ENCODE data around the gene TRIM5. TPM values are rescaled to one million over a fixed set of nuclear protein-coding genes. Genes with fewer than 3 reads are reported as not detected.

The TRIM5 gene
- total RNA-seq, 2 experiments from 2014 or later: 5.9 to 8.0 TPM

DNA sequence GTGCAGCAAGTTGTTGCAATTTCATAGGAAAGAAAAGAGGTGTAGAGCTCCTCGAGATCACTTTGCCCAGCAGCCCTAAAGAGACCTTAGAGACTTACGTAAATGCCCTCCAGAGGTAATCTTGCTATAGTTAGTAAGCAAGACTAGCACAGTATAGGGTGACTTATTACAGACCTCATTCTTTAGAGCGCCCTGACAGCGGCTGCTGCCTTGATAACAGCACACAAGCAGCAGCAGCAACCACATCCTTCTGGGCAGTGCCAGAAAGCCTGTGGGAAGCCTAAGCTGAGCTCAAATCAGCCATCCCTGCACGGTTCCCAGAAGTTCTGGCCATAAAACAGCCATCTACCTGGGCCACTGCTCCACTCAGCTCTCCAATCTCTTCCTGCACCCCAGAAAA lies 28.8 kb upstream of the TRIM5 start:
- ChIA-PET CTCF (interaction anchor here (1.3 to 2.1 kb wide), 2 partner anchors 29 to 36 kb away, joined by 3 to 9 read pairs; partner anchors contain the start of gene TRIM5), POLR2A (interaction anchor here (1.2 to 4.2 kb wide), 2 partner anchors 24 to 29 kb away, joined by 3 to 19 read pairs; partner anchors contain the start of genes TRIM22 and TRIM5)
- Mint-ChIP-seq H3K36me3 (ENCODE audit: low read depth) (peaks cover 29% of the 10 kb centered on the region), H3K27ac (no peak overlapping the region), H3K9me3 (no peaks in the 10 kb centered on the region), H3K4me3 (no peak overlapping the region), H3K4me1 (ENCODE audit: low read depth) (no peaks in the 10 kb centered on the region), H3K27me3 (no peaks in the 10 kb centered on the region)
- TF ChIP-seq, protein P1, sequence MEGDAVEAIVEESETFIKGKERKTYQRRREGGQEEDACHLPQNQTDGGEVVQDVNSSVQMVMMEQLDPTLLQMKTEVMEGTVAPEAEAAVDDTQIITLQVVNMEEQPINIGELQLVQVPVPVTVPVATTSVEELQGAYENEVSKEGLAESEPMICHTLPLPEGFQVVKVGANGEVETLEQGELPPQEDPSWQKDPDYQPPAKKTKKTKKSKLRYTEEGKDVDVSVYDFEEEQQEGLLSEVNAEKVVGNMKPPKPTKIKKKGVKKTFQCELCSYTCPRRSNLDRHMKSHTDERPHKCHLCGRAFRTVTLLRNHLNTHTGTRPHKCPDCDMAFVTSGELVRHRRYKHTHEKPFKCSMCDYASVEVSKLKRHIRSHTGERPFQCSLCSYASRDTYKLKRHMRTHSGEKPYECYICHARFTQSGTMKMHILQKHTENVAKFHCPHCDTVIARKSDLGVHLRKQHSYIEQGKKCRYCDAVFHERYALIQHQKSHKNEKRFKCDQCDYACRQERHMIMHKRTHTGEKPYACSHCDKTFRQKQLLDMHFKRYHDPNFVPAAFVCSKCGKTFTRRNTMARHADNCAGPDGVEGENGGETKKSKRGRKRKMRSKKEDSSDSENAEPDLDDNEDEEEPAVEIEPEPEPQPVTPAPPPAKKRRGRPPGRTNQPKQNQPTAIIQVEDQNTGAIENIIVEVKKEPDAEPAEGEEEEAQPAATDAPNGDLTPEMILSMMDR (IDR thresholded peaks at IDR 0.05): no peak
- Histone ChIP-seq H3K9me3 (ENCODE audit: control insufficient read depth in 1 of 2, insufficient read depth in 1 of 2, low read length in 2 of 2) (no peaks in the 10 kb centered on the region), H3K36me3 (ENCODE audit: insufficient read depth, low read length) (peaks cover 20% of the 10 kb centered on the region), H3K4me1 (ENCODE audit: insufficient read depth, low read length) (no peaks in the 10 kb centered on the region), H3K4me3 (ENCODE audit: low read length) (no peak overlapping the region), H3K27ac (ENCODE audit: low read depth in 1 of 2, low read length in 2 of 2) (no peak overlapping the region), H3K27me3 (ENCODE audit: control insufficient read depth in 1 of 2, insufficient read depth in 2 of 2, low read length in 2 of 2) (no peaks in the 10 kb centered on the region)
- intact Hi-C loops (cut with DNase I, micrococcal nuclease): loop anchor here in 1 of 2 experiments (5.0 kb wide), 2 partner anchors 91 to 111 kb away; no protein-coding TSS in a partner anchor
- no peak for ATAC-seq (ENCODE audit: poor library complexity)
- no peak for DNase-seq

GRCh38 chr11:5712507-5712906 lies 27.6 kb upstream of the TRIM5 start:
- ChIA-PET CTCF (interaction anchor here (0.9 to 2.1 kb wide), 3 partner anchors 28 to 141 kb away, joined by 3 to 9 read pairs (median 3); partner anchors contain the start of gene TRIM5), POLR2A (interaction anchor here (1.6 to 4.2 kb wide), 2 partner anchors 23 to 28 kb away, joined by 5 to 19 read pairs; partner anchors contain the start of genes TRIM22 and TRIM5)
- Mint-ChIP-seq H3K27me3 (no peaks in the 10 kb centered on the region), H3K4me3 (no peak overlapping the region), H3K27ac (peak overlapping the region; percentile 47), H3K36me3 (ENCODE audit: low read depth) (peaks cover 32% of the 10 kb centered on the region), H3K4me1 (ENCODE audit: low read depth) (no peaks in the 10 kb centered on the region), H3K9me3 (no peaks in the 10 kb centered on the region)
- ATAC-seq (ENCODE audit: poor library complexity) (no peak), DNase-seq (peak in 3 of 14 experiments; percentile 38 to 42 (median 42))
- Histone ChIP-seq H3K27me3 (ENCODE audit: control insufficient read depth in 1 of 2, insufficient read depth in 2 of 2, low read length in 2 of 2) (no peaks in the 10 kb centered on the region), H3K4me1 (ENCODE audit: insufficient read depth, low read length) (no peaks in the 10 kb centered on the region), H3K4me3 (ENCODE audit: low read length) (no peak overlapping the region), H3K9me3 (ENCODE audit: control insufficient read depth in 1 of 2, insufficient read depth in 1 of 2, low read length in 2 of 2) (no peaks in the 10 kb centered on the region), H3K27ac (ENCODE audit: low read depth in 1 of 2, low read length in 2 of 2) (no peak overlapping the region), H3K36me3 (ENCODE audit: insufficient read depth, low read length) (peaks cover 31% of the 10 kb centered on the region)
- TF ChIP-seq, protein P1 (IDR thresholded peaks at IDR 0.05): peak; percentile 58
- intact Hi-C loops (cut with DNase I, micrococcal nuclease): loop anchor here (1.0 to 5.0 kb wide), 4 partner anchors 28 to 112 kb away; no protein-coding TSS in a partner anchor

GRCh38 chr11:5705688-5706087 lies 20.8 kb upstream of the TRIM5 start:
- Histone ChIP-seq H3K4me3 (ENCODE audit: low read length) (no peak overlapping the region), H3K27ac (ENCODE audit: low read depth in 1 of 2, low read length in 2 of 2) (no peak overlapping the region), H3K36me3 (ENCODE audit: insufficient read depth, low read length) (peaks cover 83% of the 10 kb centered on the region), H3K27me3 (ENCODE audit: control insufficient read depth in 1 of 2, insufficient read depth in 2 of 2, low read length in 2 of 2) (no peaks in the 10 kb centered on the region), H3K9me3 (ENCODE audit: control insufficient read depth in 1 of 2, insufficient read depth in 1 of 2, low read length in 2 of 2) (no peaks in the 10 kb centered on the region), H3K4me1 (ENCODE audit: insufficient read depth, low read length) (no peaks in the 10 kb centered on the region)
- DNase-seq: no peak
- Mint-ChIP-seq H3K4me1 (ENCODE audit: low read depth) (peaks cover 38% of the 10 kb centered on the region), H3K4me3 (no peak overlapping the region), H3K36me3 (ENCODE audit: low read depth) (peaks cover 87% of the 10 kb centered on the region), H3K27ac (peak overlapping the region; percentile 58), H3K9me3 (no peaks in the 10 kb centered on the region), H3K27me3 (no peaks in the 10 kb centered on the region)
- intact Hi-C loops (cut with DNase I, micrococcal nuclease): no loop called here
- ATAC-seq (ENCODE audit: poor library complexity): no peak
- CTCF ChIA-PET: no interaction called here
- TF ChIP-seq, protein P1 (IDR thresholded peaks at IDR 0.05): no peak
- POLR2A ChIA-PET: interaction anchor here (1.4 kb wide), 1 partner anchor 21 kb away, joined by 5 read pairs; the partner anchor contains the start of gene TRIM5
